T-helper 1 cell treated with Interleukin-12 subunit alpha and Interleukin-12 subunit beta and Interleukin-4 antibody, amounts not matched to agents 30 μg/mL and 1 μg/mL, for 36 hours (primary cell): ENCODE results near the gene TMEM238.
"Not testable (repeated sequence)": the region's sequence is repeated elsewhere in the genome, so short reads cannot be mapped to it uniquely, and the experiment has no call there.

Source experiments
- H3K27ac Mint-ChIP-seq: one replicate; pipeline ENCODE4 v1.8.0; 2021; ENCODE audit warnings: mild to moderate bottlenecking, mixed read lengths
- H3K27me3 Mint-ChIP-seq: one replicate; pipeline ENCODE4 v1.8.0; 2021; ENCODE audit warnings: low read depth, mixed read lengths
- H3K36me3 Mint-ChIP-seq: one replicate; pipeline ENCODE4 v1.8.0; 2021; ENCODE audit warnings: low read depth, mixed read lengths
- H3K4me1 Mint-ChIP-seq: one replicate; pipeline ENCODE4 v1.8.0; 2021; ENCODE audit warnings: low read depth, mixed read lengths
- H3K4me3 Mint-ChIP-seq: one replicate; pipeline ENCODE4 v1.8.0; 2021; ENCODE audit warnings: mild to moderate bottlenecking, moderate library complexity, mixed read lengths
- H3K9me3 Mint-ChIP-seq: one replicate; pipeline ENCODE4 v1.8.0; 2021; ENCODE audit warnings: mixed read lengths

TMEM238 gene

DNA sequence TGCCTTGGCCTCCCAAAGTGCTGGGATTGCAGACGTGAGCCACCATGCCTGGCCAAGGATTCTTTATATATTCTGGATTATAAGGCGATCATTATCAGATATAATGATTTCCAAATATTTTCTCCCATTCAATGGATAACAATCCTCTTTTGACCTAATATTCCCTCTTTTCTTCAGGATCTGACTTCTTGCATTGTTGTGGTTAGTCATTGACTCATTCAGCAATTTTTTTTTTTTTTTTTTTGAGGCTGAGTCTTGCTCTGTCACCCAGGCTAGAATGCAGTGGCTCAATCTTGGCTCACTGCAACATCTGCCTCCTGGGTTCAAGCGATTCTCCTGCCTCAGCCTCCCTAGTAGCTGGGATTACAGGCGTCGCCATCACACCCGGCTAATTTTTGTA lies 54.3 kb downstream of the TMEM238 start:
- not testable (repeated sequence) for H3K27ac Mint-ChIP-seq, H3K36me3 Mint-ChIP-seq, H3K4me1 Mint-ChIP-seq, H3K9me3 Mint-ChIP-seq, H3K4me3 Mint-ChIP-seq, H3K27me3 Mint-ChIP-seq
